ENCODE results near the gene HDAC4. TPM values are rescaled to one million over a fixed set of nuclear protein-coding genes. Genes with fewer than 3 reads are reported as not detected.

The HDAC4 gene
- polyA plus RNA-seq, 1 donor (not counting 4 experiments of a cell fraction or from before 2014, with no cell fraction given) = 2.9 TPM

DNA sequence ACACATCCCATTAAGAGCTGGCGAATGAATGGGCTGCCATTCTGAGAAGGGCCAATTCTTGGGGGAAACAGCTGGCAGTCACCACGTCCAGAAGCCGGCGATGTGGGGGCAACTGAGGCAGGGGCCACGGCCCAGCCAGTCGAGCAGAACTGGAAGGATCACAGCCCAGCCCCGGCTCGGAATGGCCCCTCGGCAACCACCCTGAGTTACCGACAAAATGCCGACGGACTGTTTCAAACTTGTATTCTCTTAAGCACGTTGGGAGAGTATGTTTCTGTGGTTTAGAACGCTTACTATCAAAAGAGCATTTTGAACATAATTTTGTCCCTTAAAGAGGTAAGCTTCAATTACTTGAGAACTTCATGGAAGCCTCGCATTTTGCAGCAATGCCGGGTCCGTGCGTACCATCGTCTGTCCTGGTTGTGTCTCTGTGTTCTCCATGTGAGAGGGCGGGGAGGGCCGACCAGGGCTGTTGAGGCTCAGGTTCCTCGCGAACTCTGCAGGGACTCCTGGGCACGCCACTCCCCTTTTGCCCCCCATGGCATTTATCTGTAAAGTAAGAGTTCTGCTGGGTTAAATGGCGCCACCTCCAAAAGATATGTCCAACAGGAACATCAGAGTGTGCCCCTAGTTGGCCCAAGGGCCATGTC, 397.1 kb downstream of the HDAC4 start:
- no peaks in the 10 kb centered on the region for H3K9me1 ChIP-seq (ENCODE audit: control insufficient read depth, extremely low read depth, insufficient read depth, low read length)
- no peak for DNase-seq (ENCODE audit: low read depth, low spot score)
- H3K36me3 ChIP-seq (ENCODE audit: control insufficient read depth in 2 of 2, extremely low read depth in 1 of 2, insufficient read depth in 2 of 2, low read length in 2 of 2) = no peaks in the 10 kb centered on the region
- TF ChIP-seq EZH2 (IDR thresholded peaks at IDR 0.05; ENCODE audit: low read length) (no peak), CTCF (optimal IDR thresholded peaks at IDR 0.05 in 1 of 3, IDR thresholded peaks at IDR 0.05 in 1 of 3, conservative IDR thresholded peaks at IDR 0.05 in 1 of 3; ENCODE audit: extremely low read depth in 1 of 3, insufficient read depth in 2 of 3, low read length in 3 of 3) (no peak)
- no peak overlapping the region for H2AFZ ChIP-seq (ENCODE audit: control insufficient read depth, low read length)
- H3K27me3 ChIP-seq (ENCODE audit: control insufficient read depth, extremely low read depth, insufficient read depth, low read length) = peaks cover 31% of the 10 kb centered on the region
- no peaks in the 10 kb centered on the region for H3K9me3 ChIP-seq (ENCODE audit: control insufficient read depth, low read depth, low read length)
- no peak overlapping the region for H3K9ac ChIP-seq (ENCODE audit: control insufficient read depth, extremely low read depth, insufficient read depth, low read length)
- no peak overlapping the region for H3K27ac ChIP-seq (ENCODE audit: control insufficient read depth, insufficient read depth, low read length)
- FAIRE-seq = no peak
- dilution Hi-C loops (cut with MboI; ENCODE audit: extremely low pct_ligation_motif_present, low sequenced_read_pairs) = no loop called here
- no peaks in the 10 kb centered on the region for H3K79me2 ChIP-seq (ENCODE audit: control insufficient read depth, insufficient read depth, low read length)
- H3K4me1 ChIP-seq (ENCODE audit: control insufficient read depth, extremely low read depth, insufficient read depth, low read length) = peaks cover 15% of the 10 kb centered on the region
- no peak overlapping the region for H3K4me2 ChIP-seq (ENCODE audit: control insufficient read depth, extremely low read depth, insufficient read depth, low read depth, low read length)
- no peaks in the 10 kb centered on the region for H4K20me1 ChIP-seq (ENCODE audit: control insufficient read depth, extremely low read depth, insufficient read depth, low read length)
- H3K4me3 ChIP-seq (ENCODE audit: control insufficient read depth in 2 of 3, extremely low read depth in 1 of 3, insufficient read depth in 2 of 3, low read depth in 1 of 3, low read length in 3 of 3) = no peak overlapping the region

GRCh38 chr2:239002954-239003623, 397.7 kb downstream of the HDAC4 start:
- Histone ChIP-seq H3K4me3 (ENCODE audit: control insufficient read depth in 2 of 3, extremely low read depth in 1 of 3, insufficient read depth in 2 of 3, low read depth in 1 of 3, low read length in 3 of 3) (peak overlapping the region in 2 of 3 experiments; percentile 16 to 44), H2AFZ (ENCODE audit: control insufficient read depth, low read length) (peak overlapping the region; percentile 68), H3K9me1 (ENCODE audit: control insufficient read depth, extremely low read depth, insufficient read depth, low read length) (no peaks in the 10 kb centered on the region), H3K9ac (ENCODE audit: control insufficient read depth, extremely low read depth, insufficient read depth, low read length) (no peak overlapping the region), H3K9me3 (ENCODE audit: control insufficient read depth, low read depth, low read length) (no peaks in the 10 kb centered on the region), H3K27me3 (ENCODE audit: control insufficient read depth, extremely low read depth, insufficient read depth, low read length) (peaks cover 27% of the 10 kb centered on the region), H3K4me2 (ENCODE audit: control insufficient read depth, extremely low read depth, insufficient read depth, low read depth, low read length) (peak overlapping the region; percentile 59), H3K27ac (ENCODE audit: control insufficient read depth, insufficient read depth, low read length) (no peak overlapping the region), H3K4me1 (ENCODE audit: control insufficient read depth, extremely low read depth, insufficient read depth, low read length) (peaks cover 15% of the 10 kb centered on the region), H4K20me1 (ENCODE audit: control insufficient read depth, extremely low read depth, insufficient read depth, low read length) (no peaks in the 10 kb centered on the region), H3K79me2 (ENCODE audit: control insufficient read depth, insufficient read depth, low read length) (no peaks in the 10 kb centered on the region), H3K36me3 (ENCODE audit: control insufficient read depth in 2 of 2, extremely low read depth in 1 of 2, insufficient read depth in 2 of 2, low read length in 2 of 2) (no peaks in the 10 kb centered on the region)
- dilution Hi-C loops (cut with MboI; ENCODE audit: extremely low pct_ligation_motif_present, low sequenced_read_pairs) = no loop called here
- DNase-seq (ENCODE audit: low read depth, low spot score) (no peak), FAIRE-seq (no peak)
- TF ChIP-seq CTCF (optimal IDR thresholded peaks at IDR 0.05 in 1 of 3, IDR thresholded peaks at IDR 0.05 in 1 of 3, conservative IDR thresholded peaks at IDR 0.05 in 1 of 3; ENCODE audit: extremely low read depth in 1 of 3, insufficient read depth in 2 of 3, low read length in 3 of 3) (no peak), EZH2 (IDR thresholded peaks at IDR 0.05; ENCODE audit: low read length) (no peak)
